Measurements from ENCODE around the gene NADK2. TPM values are rescaled to one million over a fixed set of nuclear protein-coding genes. Genes with fewer than 3 reads are reported as not detected.

The NADK2 gene
- total and polyA plus RNA-seq, 7 donors = 7.8 to 57.9 (median 39.6) TPM

DNA sequence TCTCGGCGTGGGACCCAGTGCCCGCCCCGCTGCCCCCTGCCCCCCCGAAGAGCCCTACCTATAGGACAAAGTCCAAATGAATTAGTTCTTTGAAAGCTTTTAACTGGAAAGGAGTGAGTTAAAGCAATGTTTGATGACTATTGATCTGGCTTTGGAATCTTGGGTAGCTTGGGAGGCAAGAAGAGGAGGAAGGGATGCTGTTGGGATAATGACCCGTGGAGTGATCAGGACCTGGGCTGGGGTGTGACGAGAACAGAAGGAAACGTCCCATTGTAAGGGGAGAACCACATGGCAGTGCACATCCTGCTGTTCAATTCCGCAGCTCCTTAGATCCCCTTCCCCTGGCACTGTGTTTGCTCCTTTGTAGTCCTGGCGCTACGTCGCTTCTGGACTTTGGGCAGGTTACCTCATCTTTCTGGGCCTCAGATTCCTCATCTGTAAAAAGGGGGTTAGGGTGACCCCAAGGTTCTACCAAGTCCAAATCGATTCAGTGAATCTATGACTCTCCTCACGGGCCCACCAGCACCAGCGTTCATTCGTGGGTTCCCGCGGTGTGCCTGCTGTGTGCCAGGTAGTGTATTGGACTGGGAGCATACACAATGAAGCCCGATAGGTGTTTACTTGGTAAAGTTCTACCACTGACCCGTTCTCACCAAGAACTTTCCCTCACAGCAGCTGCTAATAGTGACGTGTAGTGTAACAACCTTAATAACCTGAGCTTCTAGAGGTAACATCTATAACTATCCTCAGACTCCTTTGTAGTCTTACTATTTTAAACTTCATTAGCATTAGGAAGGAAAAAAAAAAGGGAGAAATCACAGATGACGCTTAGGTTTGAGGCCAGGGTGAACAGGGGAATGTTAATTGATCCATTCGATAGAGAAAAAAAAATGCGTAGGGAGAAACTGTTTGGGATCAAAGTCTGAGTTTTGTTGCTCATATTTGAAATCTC is 1.1 kb upstream of the NADK2 start:
- no peak for DNase-seq
- intact Hi-C loops (cut with DNase I) = loop anchor here (5.0 to 10.0 kb wide), 3 partner anchors 62 to 629 kb away; partner anchors contain the start of genes LMBRD2, RANBP3L and SKP2

DNA sequence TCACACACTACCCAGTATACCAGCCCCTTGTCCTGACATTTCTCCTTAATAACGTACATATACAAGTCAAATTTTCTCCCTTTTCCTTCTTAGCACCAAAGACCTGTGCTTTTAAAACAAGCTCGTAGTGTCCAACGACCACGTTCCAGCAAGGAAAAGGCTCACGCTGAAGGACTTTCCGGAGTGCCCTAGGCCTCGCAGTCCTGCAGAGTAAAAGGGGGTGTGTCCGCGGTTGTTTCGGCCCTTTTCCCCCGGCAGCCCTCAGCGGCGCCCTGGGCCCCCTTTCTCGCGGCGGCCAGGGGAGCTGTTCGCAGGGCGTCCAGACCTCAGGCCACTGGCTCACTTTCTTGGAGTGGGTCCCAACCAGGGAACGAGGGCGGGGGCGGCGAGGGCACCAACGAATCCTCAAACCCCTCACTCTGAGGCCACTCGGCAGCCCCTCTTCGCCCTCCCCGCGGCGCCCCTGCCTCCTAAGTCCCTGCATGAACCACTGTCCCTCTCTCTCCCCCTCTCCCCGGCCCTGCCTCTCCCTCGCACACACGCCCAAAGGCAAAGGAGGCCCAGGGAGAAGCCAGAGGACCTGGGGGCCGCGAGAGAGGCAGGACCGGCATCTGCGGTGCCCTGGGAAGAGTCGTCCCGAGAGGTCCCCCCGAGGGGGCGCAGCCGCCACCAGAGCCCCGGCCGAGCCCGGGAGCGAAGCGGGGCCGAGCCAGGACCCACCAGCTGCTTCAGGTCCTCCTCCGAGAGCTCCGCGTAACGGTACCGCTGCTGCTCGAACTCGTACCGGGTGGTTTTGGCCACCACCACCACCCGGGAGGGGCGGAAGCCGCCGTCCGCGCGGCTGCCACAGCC is 720 bp downstream of the NADK2 start:
- Histone ChIP-seq H3K4me3 (peak overlapping the region; percentile 90 to 98 (median 94)), H3K27me3 (no peaks in the 10 kb centered on the region), H3K9me3 (no peaks in the 10 kb centered on the region), H3K4me1 (peaks cover 0 to 54% (median 42%) of the 10 kb centered on the region in 4 donors), H3K27ac (peak overlapping the region; percentile 99 to 100 (median 99)), H3K36me3 (no peaks in the 10 kb centered on the region)
- intact Hi-C loops (cut with DNase I) = loop anchor here (5.0 to 10.0 kb wide), 3 partner anchors 64 to 631 kb away; partner anchors contain the start of genes LMBRD2, RANBP3L and SKP2
- peak; percentile 82 for DNase-seq
- 1% methylated on average over 61 of the region's 61 CpGs for WGBS, 2 donors
- TF ChIP-seq POLR2A (IDR thresholded peaks at IDR 0.05) (no peak), POLR2AphosphoS5 (IDR thresholded peaks at IDR 0.05) (peak in 3 of 4 donors; percentile 31 to 62 (median 46))

More for the DNA sequence above, 1.1 kb upstream of the NADK2 start:
- Histone ChIP-seq H3K4me3 (peak overlapping the region; percentile 90 to 98 (median 94)), H3K36me3 (no peaks in the 10 kb centered on the region), H3K4me1 (peaks cover 0 to 38% (median 28%) of the 10 kb centered on the region in 4 donors), H3K27me3 (no peaks in the 10 kb centered on the region), H3K27ac (peak overlapping the region; percentile 99 to 100 (median 99)), H3K9me3 (no peaks in the 10 kb centered on the region)
- WGBS, 2 donors = 62 to 68% methylated on average over 24 of the region's 24 CpGs
- no peak for TF ChIP-seq POLR2AphosphoS5 (IDR thresholded peaks at IDR 0.05)
- TF ChIP-seq, protein P1, sequence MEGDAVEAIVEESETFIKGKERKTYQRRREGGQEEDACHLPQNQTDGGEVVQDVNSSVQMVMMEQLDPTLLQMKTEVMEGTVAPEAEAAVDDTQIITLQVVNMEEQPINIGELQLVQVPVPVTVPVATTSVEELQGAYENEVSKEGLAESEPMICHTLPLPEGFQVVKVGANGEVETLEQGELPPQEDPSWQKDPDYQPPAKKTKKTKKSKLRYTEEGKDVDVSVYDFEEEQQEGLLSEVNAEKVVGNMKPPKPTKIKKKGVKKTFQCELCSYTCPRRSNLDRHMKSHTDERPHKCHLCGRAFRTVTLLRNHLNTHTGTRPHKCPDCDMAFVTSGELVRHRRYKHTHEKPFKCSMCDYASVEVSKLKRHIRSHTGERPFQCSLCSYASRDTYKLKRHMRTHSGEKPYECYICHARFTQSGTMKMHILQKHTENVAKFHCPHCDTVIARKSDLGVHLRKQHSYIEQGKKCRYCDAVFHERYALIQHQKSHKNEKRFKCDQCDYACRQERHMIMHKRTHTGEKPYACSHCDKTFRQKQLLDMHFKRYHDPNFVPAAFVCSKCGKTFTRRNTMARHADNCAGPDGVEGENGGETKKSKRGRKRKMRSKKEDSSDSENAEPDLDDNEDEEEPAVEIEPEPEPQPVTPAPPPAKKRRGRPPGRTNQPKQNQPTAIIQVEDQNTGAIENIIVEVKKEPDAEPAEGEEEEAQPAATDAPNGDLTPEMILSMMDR (IDR thresholded peaks at IDR 0.05) = no peak

DNA sequence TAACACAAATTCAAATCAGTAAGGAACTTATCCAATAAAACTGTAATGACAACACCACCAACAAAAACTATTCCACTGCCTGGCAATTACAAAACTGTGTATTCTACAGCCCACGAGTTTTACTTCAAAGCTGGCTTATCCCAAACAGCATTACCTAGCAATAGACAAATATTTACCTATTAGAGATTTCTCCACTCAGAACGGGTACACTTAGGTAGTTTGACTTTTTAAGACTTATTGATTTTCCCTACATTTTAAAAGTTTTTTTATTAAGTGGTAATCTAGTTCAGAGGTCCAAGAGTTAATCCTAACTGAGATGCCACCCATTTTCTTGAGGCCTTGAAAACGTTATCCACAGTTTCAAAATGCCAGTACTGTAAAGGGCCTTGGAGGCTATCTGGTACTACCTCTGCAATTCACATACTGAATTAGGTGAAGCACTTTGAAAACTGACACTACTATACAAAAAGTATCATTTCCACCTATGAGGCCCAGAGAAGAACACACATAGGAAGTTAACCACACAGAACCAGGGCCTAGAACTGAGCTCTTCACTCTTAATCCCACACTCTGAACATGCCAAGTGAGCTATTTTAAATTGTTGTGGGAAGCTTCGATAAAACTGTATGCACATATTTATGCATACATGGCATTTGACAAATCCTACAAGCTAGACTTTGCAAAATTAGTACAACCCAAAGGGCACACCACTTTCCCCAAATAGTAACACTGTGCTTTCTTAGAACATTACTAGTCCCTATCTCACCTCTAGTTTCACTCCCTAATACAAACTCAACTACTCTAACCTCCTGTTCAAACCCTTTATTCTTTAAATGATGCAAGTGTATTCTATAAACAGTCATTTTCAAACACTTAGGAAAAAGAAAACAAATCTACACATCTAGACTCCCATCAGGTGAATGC is 2.1 kb downstream of the NADK2 start:
- no peak for TF ChIP-seq EP300 (IDR thresholded peaks at IDR 0.05)
- Histone ChIP-seq H3K9me3 (no peaks in the 10 kb centered on the region), H3K4me3 (peak overlapping the region in 3 of 4 donors; percentile 90 to 98 (median 91)), H3K4me1 (peaks cover 0 to 55% (median 48%) of the 10 kb centered on the region in 4 donors), H3K27ac (peak overlapping the region; percentile 99 to 100 (median 99)), H3K27me3 (no peaks in the 10 kb centered on the region), H3K36me3 (no peaks in the 10 kb centered on the region)
- WGBS, 2 donors = 27 to 53% methylated on average over 4 of the region's 4 CpGs
- DNase-seq = no peak
- intact Hi-C loops (cut with DNase I) = loop anchor here (5.0 to 10.0 kb wide), 3 partner anchors 65 to 633 kb away; partner anchors contain the start of genes LMBRD2, RANBP3L and SKP2

- TF ChIP-seq EP300 (IDR thresholded peaks at IDR 0.05) = no peak
- TF ChIP-seq POLR2AphosphoS5 (IDR thresholded peaks at IDR 0.05) = no peak
- TF ChIP-seq, protein P1 (IDR thresholded peaks at IDR 0.05) = no peak
- TF ChIP-seq POLR2A (IDR thresholded peaks at IDR 0.05) = no peak
- no peak for DNase-seq
- Histone ChIP-seq H3K27ac (peak overlapping the region; percentile 99 to 100 (median 99)), H3K36me3 (no peaks in the 10 kb centered on the region), H3K4me1 (peaks cover 0 to 55% (median 48%) of the 10 kb centered on the region in 4 donors), H3K9me3 (no peaks in the 10 kb centered on the region), H3K27me3 (no peaks in the 10 kb centered on the region), H3K4me3 (peak overlapping the region in 1 of 4 donors; percentile 90)
- intact Hi-C loops (cut with DNase I) = no loop called here
- 80 to 83% methylated on average over 2 of the region's 2 CpGs for WGBS, 2 donors
Measured at GRCh38 chr5:36238502-36239295, 3.0 kb downstream of the NADK2 start.

All from sigmoid colon (tissue), 7 donors.